ENCODE results near the gene NEAT1. TPM values are rescaled to one million over a fixed set of nuclear protein-coding genes. Genes with fewer than 3 reads are reported as not detected.

Gene NEAT1
- total and polyA plus RNA-seq, 9 of the 15 experiments (the other 6 are each of a cell fraction or from before 2014, with no cell fraction given) = 20.1 to 389 (median 62.8) TPM

- TF ChIP-seq ZNF740 (CRISPR knock-in tag; IDR thresholded peaks at IDR 0.05) = no peak
- 0 out of 4 replicates have a peak, but pooled peaks of 1 of the 2 experiments have one; percentile 70 for TF ChIP-seq ZNF740 (tag; IDR thresholded peaks at IDR 0.05)
- peak; percentile 85 for TF ChIP-seq MEF2A (IDR thresholded peaks at IDR 0.05; ENCODE audit: control insufficient read depth, low read depth, low read length)
- peak; percentile 37; the same call in 1 of the 2 replicates for TF ChIP-seq ZNF263 (CRISPR knock-in tag; IDR thresholded peaks at IDR 0.05; ENCODE audit: borderline replicate concordance)
- no peak for TF ChIP-seq ZNF311 (CRISPR knock-in tag; IDR thresholded peaks at IDR 0.05)
- TF ChIP-seq ZNF696 (CRISPR knock-in tag; conservative IDR thresholded peaks at IDR 0.05) = no peak
- peak; percentile 20 for TF ChIP-seq HMGN3 (IDR thresholded peaks at IDR 0.05; ENCODE audit: borderline replicate concordance, extremely low read depth, insufficient read length, low read depth, low read length)
- 0 out of 4 replicates have a peak, but pooled peaks of 1 of the 2 experiments have one; percentile 4 for TF ChIP-seq MAZ (CRISPR knock-in tag; conservative IDR thresholded peaks at IDR 0.05 in 1 of 2, IDR thresholded peaks at IDR 0.05 in 1 of 2)
- 0 out of 2 replicates have a peak, but pooled peaks have one; percentile 63 for TF ChIP-seq ZNF124 (CRISPR knock-in tag; IDR thresholded peaks at IDR 0.05)
- no peak for TF ChIP-seq SOX6 (IDR thresholded peaks at IDR 0.05)
- TF ChIP-seq RBFOX2 (IDR thresholded peaks at IDR 0.05; ENCODE audit: low read depth, low read length) = peak; percentile 11; the same call in 1 of the 2 replicates
- no peak for TF ChIP-seq MED1 (CRISPR knock-in tag; IDR thresholded peaks at IDR 0.05; ENCODE audit: borderline replicate concordance)
- no peak for TF ChIP-seq ZNF274 (IDR thresholded peaks at IDR 0.05; ENCODE audit: borderline replicate concordance, low read depth, low read length)
- peak; percentile 97 for TF ChIP-seq ZBTB7A (IDR thresholded peaks at IDR 0.05; ENCODE audit: borderline replicate concordance, control insufficient read depth, low read depth, low read length)
- TF ChIP-seq, protein P1, sequence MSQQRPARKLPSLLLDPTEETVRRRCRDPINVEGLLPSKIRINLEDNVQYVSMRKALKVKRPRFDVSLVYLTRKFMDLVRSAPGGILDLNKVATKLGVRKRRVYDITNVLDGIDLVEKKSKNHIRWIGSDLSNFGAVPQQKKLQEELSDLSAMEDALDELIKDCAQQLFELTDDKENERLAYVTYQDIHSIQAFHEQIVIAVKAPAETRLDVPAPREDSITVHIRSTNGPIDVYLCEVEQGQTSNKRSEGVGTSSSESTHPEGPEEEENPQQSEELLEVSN (IDR thresholded peaks at IDR 0.05; ENCODE audit: borderline replicate concordance in 1 of 2, extremely low read depth in 1 of 2, insufficient read depth in 1 of 2, insufficient read length in 1 of 2, low read depth in 1 of 2, low read length in 1 of 2, poor library complexity in 1 of 2, severe bottlenecking in 1 of 2) = peak in 1 of 2 experiments; percentile 29
- TF ChIP-seq POLR2G (IDR thresholded peaks at IDR 0.05; ENCODE audit: low read depth, low read length) = peak; percentile 36; the same call in 1 of the 2 replicates
- peak; percentile 13; the same call in 1 of the 2 replicates for TF ChIP-seq ELF2 (CRISPR knock-in tag; IDR thresholded peaks at IDR 0.05)
- TF ChIP-seq EGR1 (conservative IDR thresholded peaks at IDR 0.05) = 0 out of 2 replicates have a peak, but pooled peaks have one; percentile 16
These were observed 4.7 kb upstream of the NEAT1 start (continued) for GRCh38 chr11:65417702-65418430.

Data from K562 (cell line).